Inflammatory macrophage treated with lipopolysaccharide for 1 hour (primary cell): ENCODE measurements around the gene ADARB2.
"Not testable (repeated sequence)": the region's sequence is repeated elsewhere in the genome, so short reads cannot be mapped to it uniquely, and the experiment has no call there.

ENCODE experiments used
- DNase-seq, 2 donors: peaks; one replicate each; pipeline ENCODE4 v3.0.0-alpha.2; 2020 to 2022

The ADARB2 gene

DNA sequence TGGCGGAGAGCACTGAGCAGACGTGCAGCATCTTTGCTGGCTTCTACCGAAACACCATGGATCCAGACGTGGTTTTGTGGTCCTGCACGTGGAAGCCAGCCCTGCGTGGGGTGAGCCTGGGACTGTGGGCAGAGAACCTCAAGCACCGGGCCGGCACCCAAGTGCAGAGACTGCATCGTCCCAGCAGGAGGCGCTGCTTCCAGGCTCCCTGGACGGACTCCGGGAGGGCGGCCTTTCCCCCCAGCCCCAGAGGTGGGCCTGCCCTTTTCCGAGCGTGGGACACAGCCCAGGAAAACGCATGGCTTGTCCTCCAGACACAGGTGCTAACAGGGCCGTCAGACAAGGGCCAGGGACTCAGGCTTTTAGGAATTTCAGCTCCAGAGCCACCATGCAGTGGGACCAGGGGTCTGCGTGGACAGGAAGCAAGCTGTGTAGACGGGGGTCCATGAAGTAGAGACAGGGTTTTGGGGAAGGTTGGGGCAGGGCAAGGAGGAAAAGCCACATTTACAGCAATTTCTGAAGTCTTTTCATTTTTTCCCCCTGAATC, 377.2 kb downstream of the ADARB2 start:
- DNase-seq = no peak

DNA sequence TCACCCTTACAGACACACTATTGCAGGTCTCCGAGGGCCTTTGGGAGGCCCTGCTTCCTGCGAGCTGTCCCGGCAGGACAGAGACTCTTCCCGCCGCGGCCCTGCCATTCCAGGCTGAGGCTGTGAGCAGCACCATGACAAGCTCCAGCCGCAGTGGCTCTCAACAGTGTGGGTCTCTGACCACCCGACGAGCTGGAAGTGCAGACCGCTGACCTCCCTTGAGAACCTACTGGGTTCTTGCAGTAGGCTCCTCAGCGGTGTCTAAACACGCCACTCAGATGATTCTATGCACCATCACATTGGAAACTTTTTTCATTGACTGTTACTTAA, 377.7 kb downstream of the ADARB2 start:
- DNase-seq = no peak

DNA sequence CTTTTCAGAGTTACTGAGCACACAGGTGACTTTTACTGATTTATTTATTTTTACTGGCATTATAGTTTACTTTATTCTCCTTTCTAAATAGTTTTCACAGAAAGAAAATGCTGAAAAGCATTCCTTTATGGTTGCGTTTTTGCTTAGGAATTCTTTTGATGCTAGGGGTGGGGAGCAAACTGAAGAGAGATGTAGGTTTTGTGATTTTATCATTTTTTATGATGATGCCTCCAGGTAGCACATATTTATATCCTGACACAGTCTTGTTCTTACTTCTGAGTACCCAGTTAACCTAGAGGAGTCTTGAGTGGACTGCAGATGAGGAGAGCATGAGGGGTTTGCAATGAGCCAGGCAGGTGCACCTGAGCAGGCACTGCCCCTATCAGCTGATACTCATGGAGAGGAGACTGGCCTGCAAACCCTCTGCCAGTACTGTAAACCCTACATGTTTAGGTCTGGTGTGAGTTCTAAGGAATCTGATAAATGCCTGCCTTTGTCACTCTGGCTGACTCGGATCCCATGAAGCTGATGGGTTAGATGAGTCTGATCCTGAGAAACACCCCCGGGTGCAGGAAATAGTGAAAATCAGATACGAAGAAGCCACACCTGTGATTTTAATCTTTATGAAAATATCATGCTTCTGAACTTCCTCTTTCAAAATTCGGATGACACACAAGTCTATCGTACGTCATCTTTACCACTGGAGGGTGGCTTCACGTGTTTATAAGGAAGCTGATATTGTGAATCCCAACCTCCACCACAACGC, 378.3 kb downstream of the ADARB2 start:
- no peak for DNase-seq

DNA sequence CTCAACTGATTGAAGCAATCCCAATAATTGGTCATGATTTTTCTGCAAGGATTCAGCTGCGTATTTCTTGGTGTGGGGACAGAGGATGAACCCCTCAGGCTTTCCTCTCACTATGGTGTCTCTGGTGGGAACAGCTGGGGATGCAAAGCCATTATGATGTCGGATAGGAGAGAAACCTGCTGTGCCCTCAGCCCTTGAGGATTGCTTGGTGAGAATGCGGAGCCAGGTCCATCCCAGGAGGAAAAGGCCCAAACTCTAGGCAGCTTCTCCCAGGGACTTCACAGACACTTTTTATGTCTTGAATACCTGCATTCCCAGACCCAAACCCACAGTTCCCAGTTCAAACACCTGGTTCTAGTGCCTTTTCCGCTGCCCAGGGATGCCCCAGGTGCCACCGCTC, 379.2 kb downstream of the ADARB2 start:
- DNase-seq = no peak

DNA sequence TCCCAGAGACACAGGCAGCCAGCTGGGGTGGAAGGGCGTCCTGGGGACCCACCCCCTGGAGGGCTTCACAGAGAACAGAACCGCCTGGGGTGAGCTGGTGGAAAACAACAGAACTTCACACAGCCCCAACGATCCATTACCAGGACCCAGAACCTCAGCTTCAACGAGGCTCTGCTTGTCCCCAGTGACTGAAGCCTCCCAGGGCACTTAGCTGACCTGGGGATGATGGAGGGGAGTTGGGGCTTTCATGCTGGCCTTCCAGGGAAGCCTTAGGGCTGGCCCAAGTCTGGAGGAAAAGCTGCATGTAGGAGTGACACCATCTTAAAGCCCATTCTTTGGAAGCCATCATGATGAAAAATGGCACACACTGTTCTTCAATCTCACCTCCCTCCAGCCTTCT, 381.0 kb downstream of the ADARB2 start:
- DNase-seq = no peak

DNA sequence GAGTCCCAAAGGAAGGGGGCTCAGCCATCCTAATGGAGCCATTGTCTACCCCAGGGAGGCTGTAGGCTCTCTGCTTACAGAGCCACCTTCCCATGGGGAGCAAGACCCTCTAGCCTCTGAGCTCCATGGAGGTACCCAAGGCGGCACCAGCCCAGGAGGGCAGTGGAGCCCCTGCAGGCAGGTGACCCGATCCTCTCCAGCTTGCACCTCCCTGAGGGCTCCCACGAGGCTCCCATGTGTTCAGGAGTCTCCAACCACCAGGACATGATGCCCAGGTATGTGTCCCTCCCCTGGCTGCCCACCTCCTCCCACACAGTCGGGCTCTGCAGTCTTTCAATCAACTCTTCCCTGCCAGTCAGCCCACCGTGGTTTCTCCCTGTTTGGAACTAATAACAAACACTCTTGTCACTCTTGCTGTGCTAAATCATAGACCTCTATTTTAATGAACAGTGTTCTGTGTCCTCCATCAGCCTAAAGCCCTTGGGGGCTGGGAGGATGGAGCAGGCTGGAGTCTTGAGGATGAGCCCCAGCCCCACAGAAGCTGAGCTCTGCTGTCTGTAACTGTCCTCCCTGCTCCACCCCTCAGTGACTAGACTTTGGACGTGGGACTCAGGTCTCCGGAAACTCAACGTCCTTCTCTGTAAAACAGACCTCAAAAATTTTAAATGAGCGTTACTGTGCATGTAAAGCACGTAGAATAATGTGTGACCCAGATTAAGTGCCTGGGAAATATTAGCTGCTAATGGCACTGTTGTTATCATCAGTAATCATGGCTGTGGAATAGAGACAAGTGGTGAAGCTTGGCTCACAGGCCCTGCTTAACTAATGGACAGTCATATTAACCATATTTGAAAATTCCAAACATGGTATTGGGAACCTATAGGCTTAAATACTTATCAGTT, 382.3 kb downstream of the ADARB2 start:
- DNase-seq = no peak

DNA sequence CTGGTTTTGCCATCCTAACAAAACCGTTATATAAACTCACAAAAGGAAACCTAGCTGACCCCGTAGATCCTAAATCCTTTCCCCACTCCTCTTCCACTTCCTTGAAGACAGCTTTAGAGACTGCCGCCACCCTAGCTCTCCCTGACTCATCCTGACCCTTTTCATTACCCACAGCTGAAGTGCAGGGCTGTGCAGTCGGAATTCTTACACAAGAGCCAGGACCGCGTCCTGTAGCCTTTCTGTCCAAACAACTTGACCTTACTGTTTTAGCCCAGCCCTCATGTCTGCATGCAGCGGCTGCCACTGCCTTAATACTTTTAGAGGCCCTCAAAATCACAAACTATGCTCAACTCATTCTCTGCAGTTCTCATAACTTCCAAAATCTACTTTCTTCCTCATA, 385.0 kb downstream of the ADARB2 start:
- not testable (repeated sequence) for DNase-seq

DNA sequence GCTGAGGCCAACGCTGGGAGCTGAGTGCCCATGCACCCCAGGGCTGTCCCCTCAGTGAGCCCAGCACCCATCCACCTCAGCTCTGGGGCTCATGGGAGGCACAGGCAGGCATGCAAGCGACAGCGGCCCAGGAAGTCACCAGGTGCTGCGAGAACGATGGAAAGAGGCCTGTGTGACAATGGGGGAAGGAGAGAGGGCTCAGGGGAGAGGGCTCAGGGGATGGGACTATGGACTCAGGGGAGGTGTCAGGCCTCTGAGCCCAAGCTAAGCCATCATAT, 388.6 kb downstream of the ADARB2 start:
- no peak for DNase-seq

DNA sequence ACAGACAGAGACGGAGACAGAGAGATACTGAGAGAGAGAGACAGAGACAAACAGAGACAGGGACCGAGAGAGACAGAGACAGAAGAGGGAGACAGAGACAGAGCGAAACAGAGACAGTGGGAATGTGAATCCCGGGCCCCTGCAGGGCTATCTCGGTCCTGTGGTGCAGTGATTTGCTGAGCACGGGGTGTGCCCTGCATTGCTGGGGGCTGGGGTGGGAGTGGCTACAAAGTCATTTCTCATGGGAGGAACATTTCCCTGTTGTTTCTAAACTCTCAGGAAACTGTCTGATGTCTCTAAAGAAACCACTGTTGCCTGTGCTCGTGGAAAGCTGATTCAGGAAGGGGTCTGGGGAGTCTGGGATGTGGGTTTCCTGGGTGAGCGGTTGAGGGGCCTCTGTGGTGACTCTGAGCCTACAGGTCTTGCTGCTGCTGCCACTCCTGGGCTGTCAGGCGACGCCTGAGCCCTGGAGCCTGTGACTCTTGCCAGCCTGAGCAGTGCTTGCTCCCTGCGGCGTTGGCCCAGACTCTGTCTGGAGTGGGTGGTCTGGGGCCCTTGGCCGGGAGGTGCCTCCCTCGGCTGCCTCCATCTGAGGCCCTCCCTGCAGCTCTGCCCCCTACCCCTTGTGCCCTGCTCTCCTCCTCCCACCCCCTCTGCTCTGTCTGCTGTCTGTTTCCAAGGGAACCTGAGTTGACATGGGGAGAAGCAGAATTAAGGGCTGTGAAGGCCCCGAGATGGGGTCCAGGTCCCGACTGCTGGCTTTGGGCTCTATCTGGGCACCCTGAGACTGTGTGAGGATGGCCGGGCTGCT, 389.2 kb downstream of the ADARB2 start:
- no peak for DNase-seq

DNA sequence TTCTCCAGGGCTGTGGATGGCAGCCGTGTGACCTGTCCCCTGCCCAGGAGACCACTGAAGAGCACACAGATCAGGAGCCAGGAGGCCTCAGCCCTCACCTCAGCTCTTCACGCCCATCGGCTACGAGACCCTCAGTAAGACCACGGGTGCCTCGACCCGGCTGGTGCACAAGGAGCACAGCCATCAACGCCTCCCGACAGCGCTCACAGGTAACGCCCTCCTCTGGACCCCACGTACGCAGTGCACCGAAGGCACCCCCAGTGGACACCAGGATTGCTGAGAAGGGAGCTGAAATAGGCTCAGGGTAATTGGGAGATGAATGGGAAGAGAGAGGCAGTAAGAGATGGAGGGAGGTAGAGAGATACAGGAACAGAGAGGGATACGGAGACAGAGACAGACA, 389.8 kb downstream of the ADARB2 start:
- no peak for DNase-seq

DNA sequence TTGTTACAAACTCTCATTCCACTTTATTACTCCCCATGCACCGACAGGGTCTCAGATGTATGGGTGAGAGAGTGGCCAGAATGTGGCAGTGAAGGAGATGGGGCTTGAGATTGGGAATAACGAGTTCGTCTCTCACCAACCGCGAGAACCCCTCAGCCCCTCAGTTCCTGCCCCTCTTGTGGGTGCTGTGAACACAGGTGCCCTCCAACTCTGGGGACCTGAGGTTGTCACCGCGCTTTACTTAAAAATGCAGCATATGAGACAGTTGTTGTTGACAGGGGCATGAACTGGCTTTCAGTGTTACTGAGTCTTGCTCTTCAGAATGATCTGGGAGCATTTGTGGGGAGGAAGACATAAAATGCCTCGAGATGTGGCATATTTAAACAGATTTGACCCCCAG, 391.1 kb downstream of the ADARB2 start:
- DNase-seq = no peak

DNA sequence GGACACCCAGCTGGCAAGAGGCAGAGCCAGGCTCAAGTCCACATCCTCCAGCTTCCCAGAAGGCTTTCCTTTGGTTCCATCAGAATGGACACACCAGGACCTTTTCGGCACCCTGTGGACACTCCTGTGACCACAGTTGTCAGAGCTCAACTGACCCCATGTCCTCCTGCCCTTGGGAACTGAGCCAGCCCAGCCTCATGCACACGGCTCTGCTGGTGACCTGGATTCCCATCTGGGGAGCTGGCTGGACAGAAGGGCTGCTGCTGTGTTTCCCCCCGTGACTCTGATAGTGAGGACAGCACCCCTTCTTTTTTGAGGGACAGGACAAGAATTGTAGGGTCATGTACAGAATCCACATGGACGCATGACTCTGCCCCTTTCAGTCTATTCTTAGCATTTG, 392.0 kb downstream of the ADARB2 start:
- DNase-seq = no peak

DNA sequence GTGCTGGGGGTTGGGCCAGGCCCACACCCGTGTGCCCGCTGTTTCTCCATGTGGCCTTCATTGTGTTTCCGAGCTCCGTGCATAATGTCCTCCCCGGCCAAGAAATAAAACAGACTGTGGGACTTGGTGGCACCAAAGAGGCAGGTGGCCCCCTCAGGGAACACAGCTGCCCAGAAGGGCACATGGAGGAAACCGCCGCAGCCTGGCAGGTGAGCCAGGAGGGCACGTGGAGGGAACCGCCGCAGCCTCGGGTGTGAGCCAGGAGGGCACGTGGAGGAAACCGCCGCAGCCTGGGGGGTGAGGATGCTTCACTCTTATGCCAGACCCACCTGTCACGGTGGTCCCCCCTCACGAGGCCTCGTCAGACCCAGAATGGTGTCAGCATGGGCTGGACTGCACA, 392.5 kb downstream of the ADARB2 start:
- no peak for DNase-seq

DNA sequence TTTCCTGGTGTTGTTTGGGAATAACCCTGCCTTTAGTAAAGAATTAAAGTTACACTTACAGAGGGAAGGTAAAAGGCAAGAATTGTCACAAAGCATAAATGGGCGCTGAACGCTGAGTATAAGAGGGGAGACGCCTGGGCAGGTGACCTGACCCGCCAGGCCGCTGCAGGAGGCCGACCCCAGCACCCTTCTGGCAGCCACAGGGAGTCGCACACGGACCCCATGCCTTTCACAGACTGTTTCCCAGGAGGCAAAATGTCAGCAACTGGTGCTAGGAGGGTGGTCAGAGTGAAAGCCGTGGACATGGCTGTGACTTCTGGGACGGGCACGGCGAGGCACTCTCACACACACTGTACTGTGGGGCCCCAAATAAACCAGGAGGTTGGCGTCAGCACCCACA, 392.9 kb downstream of the ADARB2 start:
- DNase-seq = no peak

DNA sequence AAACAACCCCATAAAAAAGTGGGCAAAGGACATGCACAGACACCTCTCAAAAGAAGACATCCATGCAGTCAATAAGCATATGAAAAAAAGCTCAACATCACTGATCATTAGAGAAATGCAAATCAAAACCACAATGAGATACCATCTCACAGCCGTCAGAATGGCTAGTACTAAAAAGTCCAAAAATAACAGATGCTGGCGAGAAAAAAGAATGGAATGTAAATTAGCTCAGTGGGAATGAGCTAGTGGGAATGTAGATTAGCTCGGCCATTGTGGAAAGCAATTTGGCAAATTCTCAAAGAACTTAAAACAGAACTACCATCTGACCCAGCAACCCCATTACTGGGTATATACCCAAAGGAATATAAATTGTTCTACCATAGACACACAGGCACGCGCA, 394.1 kb downstream of the ADARB2 start:
- no peak for DNase-seq

DNA sequence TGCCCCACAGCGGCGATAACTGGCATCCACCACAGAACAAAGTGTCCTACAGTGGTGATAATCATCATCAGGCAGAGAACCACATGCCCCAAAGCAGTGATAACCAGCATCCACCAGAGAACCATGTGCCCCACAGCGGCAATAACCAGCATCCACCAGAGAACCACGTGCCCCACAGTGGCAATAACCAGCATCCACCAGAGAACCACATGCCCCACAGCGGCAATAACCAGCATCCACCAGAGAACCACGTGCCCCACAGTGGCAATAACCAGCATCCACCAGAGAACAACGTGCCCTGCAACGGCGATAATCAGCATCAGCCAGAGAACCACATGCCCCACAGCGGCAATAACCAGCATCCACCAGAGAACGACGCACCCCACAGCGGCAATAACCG, 396.3 kb downstream of the ADARB2 start:
- not testable (repeated sequence) for DNase-seq

DNA sequence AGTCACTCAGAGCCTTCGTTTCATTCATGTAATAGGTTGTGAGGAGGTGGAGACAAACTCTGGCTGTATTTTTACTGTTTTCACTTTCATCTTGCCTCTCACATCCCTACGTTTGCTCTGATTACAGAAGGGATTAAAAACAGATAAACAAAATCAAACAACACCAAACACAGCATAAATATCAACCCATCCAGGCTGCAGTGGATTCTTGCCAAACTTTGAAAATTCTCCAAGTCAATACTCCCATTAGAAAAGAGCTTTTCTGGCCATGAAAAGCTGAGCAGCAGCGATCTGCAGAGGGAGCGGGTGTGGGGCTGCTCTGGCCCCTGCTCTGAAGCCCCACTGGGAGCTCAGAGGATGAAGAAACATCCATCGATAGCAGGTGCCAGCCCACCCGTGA, 397.9 kb downstream of the ADARB2 start:
- no peak for DNase-seq

DNA sequence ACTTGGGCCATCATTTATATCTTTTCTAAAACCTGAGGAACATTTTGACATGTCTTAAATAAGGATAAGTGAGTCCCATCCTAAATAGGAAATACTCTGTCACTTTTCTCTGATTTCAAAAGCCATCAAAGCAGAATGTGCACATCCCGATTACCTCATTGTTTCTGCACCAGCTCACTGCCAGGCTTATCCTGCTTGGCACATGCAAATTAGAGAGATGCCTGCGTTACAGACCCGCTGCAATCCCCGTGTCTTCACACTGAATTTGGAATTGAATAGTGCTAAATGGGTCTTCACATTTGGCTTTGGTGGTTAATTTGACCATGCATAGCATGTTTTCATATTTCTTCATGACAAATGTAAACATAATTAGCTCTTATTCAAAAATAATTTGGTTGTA, 401.7 kb downstream of the ADARB2 start:
- DNase-seq = no peak

DNA sequence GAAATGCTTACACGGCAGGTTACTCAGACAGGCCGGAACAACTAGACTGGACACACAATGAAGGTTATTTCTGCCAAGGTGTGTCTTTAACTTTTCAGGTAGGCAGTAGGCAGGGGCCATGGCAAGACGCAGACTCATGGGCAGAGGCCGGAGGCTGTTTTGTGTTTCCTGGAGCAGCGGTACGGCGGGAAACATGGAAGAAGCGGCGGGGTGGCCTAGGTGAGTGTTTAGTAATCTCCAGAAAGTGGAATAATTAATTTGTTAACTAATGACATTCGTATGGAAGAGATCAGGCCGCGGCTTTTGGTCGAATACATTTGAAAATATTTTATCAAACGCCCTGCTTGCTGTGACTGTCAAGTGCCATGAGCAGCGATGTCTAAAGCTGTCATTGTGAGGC, 403.3 kb downstream of the ADARB2 start:
- DNase-seq = no peak

DNA sequence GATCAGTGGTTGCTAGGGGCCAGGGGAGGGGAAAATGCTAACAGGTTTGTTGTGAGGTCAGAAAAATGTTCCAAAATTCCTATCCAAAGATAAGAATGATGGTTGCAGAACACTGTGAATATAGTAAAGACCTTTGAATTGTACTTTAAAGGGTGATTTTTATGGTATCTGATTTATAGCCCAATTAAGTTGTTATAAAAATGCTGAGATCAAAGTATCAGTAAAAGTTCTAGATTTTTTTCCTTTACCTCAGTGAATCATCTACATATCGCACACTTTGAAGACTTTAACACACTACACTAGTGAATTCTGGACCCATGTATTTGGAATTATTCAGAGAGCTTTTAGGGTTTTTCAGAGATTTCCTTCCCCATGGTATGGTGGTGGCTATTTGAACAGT, 405.8 kb downstream of the ADARB2 start:
- DNase-seq = no peak

DNA sequence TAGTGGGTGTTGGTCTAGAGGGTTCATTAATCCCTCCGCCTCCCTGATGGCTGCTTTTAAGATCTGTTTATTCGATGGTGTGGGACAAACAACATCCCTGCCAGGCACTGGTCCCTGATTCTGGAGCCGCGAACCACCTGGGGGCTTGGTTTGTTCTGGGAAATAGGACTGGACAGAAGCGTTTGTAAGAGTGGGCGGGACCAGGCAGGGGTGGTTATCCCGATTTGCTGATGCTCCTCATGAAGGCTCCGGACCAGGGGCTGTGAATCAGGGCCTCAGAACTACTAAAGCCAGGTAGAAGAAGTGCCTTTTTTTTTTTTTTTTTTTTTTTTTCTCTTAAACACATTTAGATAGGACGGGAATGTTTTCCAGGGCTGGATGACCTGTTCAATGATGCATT, 407.7 kb downstream of the ADARB2 start:
- DNase-seq = no peak

DNA sequence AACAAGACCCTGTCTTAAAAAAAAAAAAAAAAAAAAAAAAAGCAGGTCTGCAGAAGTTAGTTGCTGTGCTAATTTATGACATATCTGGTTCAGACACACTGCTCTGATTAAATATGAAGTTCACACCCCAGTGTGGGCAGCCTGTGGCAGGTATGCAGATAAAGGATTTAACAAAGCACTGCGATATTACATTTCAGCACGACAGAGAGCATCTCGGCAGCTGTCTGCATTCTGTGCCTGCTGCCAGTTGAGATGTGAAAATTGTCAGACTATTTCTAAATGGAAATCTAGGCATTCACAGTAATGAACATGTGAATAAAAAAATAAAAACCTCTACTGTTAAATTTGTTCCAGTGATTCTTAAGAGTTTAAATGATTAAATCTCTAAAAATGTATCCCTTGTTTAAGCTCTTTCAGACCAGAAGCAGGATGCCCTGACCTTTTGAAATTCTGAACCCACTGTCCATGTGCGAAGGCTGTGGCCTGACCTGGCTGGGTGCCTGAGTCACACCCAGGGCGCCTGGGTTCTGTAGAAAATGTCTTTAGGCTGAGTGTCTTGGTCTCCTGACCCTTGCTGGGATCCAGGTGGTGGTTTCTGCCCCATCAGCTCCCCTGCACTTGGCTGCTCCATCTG, 408.2 kb downstream of the ADARB2 start:
- DNase-seq = no peak

DNA sequence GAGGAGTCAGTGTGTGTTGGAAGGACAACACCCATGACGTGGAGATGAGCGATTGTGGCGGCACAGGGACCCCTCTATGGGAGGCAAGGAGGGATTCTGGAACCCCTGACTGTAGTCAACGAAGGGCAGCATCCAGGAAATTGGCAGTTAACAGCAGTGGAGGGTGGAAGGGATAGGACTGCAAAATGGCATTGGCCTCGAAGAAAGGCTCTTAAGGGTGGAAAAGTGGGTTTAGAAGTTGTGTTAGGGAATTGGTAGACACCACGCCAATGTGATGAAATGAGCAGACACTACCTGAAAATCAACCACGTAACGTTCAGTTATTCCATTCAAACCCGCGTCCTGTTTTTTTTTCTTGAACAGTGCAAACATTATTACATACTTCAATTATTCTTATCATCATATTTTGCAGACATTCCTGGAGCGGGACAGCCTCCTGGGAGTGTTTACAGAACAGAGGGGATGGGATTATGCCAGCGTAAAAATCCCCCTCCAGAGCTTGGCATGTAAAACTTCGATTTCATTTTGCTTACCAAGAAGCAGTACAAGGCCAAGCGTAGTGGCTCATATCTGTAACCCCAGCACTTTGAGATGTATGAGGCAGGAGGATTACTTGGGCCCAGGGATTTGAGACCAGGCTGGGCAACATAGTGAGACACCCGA, 409.0 kb downstream of the ADARB2 start:
- no peak for DNase-seq
